Activated CD8-positive, alpha-beta memory T cell treated with anti-CD3 and anti-CD28 coated beads, Interleukin-2, amount 50 U/mL, for 1 hour (primary cell): ENCODE results near the gene ZNF846.
"Not testable (repeated sequence)": the region's sequence is repeated elsewhere in the genome, so short reads cannot be mapped to it uniquely, and the experiment has no call there.

Experiments
- DNase-seq: peaks from one replicate; pipeline ENCODE4 v3.0.0-alpha.2; 2020; ENCODE audit errors: extremely low read depth

Gene ZNF846

GRCh38 chr19:9784163-9784496 is 15.6 kb upstream of the ZNF846 start:
- DNase-seq = not testable (repeated sequence)

- no peak for DNase-seq
Observed at GRCh38 chr19:9782338-9782737, 13.8 kb upstream of the ZNF846 start.

- no peak for DNase-seq
Observed at GRCh38 chr19:9757544-9758501, 10.7 kb downstream of the ZNF846 start.

- DNase-seq = no peak
Observed at GRCh38 chr19:9752701-9753443, 15.7 kb downstream of the ZNF846 start.

GRCh38 chr19:9751446-9751845 is 17.1 kb downstream of the ZNF846 start:
- DNase-seq = no peak

GRCh38 chr19:9741476-9742171 is 26.9 kb downstream of the ZNF846 start:
- no peak for DNase-seq

- no peak for DNase-seq
Observed at GRCh38 chr19:9735986-9736385, 32.6 kb downstream of the ZNF846 start.

- not testable (repeated sequence) for DNase-seq
Observed at GRCh38 chr19:9730056-9730455, 38.5 kb downstream of the ZNF846 start.

GRCh38 chr19:9729162-9729561 is 39.4 kb downstream of the ZNF846 start:
- DNase-seq = no peak

- DNase-seq = no peak
Observed at GRCh38 chr19:9727644-9728043, 40.9 kb downstream of the ZNF846 start.

GRCh38 chr19:9725508-9726201 is 42.9 kb downstream of the ZNF846 start:
- not testable (repeated sequence) for DNase-seq

- DNase-seq = no peak
Observed at GRCh38 chr19:9724157-9724556, 44.4 kb downstream of the ZNF846 start.

- DNase-seq = no peak
Observed at GRCh38 chr19:9721861-9722260, 46.7 kb downstream of the ZNF846 start.

- no peak for DNase-seq
Observed at GRCh38 chr19:9720541-9720940, 48.0 kb downstream of the ZNF846 start.

- DNase-seq = no peak
Observed at GRCh38 chr19:9711815-9712214, 56.7 kb downstream of the ZNF846 start.

GRCh38 chr19:9709305-9709704 is 59.2 kb downstream of the ZNF846 start:
- no peak for DNase-seq

GRCh38 chr19:9705836-9706235 is 62.7 kb downstream of the ZNF846 start:
- DNase-seq = no peak

GRCh38 chr19:9702186-9702585 is 66.4 kb downstream of the ZNF846 start:
- DNase-seq = no peak
